ENCODE data around the gene TCL1A. TPM values are rescaled to one million over a fixed set of nuclear protein-coding genes. Genes with fewer than 3 reads are reported as not detected.
"Not testable (repeated sequence)": the region's sequence is repeated elsewhere in the genome, so short reads cannot be mapped to it uniquely, and the experiment has no call there.

The TCL1A gene
- total RNA-seq, 1 experiment from 2014 or later, result not detected

- intact Hi-C loops (cut with micrococcal nuclease; ENCODE audit: unreplicated experiment), result no loop called here
- H3K36me3 ChIP-seq (ENCODE audit: low read depth), result no peaks in the 10 kb centered on the region
These were observed 16.2 kb upstream of the TCL1A start for GRCh38 chr14:95730126-95730525.

DNA sequence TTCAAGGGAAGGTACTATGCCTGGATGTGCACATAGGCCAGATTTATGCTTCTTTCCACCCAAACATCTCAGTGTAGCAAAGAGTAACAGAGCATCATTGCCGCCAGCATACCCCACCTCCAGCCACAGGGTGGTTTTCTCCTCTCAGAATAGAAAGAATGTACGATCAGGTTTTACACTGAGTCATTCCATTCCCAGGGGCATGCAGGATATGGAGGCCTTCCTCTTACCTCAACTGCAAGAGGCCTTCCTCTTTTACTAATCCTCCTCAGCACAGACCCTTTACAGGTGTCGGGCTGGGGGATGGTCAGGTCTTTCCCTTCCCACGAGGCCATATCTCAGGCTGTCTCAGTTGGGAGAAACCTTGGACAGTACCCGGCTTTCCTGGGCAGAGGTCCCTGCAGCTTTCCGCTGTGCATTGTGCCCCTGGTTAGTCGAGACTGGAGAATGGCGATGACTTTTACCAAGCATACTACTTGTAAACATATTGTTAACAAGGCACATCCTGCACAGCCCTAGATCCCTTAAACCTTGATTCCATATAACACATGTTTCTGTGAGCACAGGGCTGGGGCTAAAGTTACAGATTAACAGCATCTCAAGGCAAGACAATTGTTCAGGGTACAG lies 15.6 kb upstream of the TCL1A start:
- BruUV-seq (replicated peaks), result not testable (repeated sequence)

More at GRCh38 chr14:95730126-95730525, 16.2 kb upstream of the TCL1A start:
- Histone ChIP-seq H3K4me2 (no peak overlapping the region), H4K20me1 (ENCODE audit: insufficient read depth) (0 out of 2 replicates have a peak, but pooled peaks cover 3% of the 10 kb centered on the region), H3K9me3 (ENCODE audit: insufficient read depth, low read depth) (no peaks in the 10 kb centered on the region), H3K27ac (no peak overlapping the region), H3K9me2 (ENCODE audit: insufficient read depth) (no peaks in the 10 kb centered on the region), H3F3A (ENCODE audit: insufficient read depth, low read depth) (no peaks in the 10 kb centered on the region), H2AFZ (no peak overlapping the region), H3K79me2 (ENCODE audit: low read depth) (no peaks in the 10 kb centered on the region), H3K4me1 (replicated peaks; ENCODE audit: insufficient read depth) (no peaks in the 10 kb centered on the region), H3K27me3 (ENCODE audit: insufficient read depth, low read depth) (peaks cover 10% of the 10 kb centered on the region; the same call in 1 of the 2 replicates), H3K4me3 (no peak overlapping the region)
- DNase-seq, result no peak
- TF ChIP-seq EZH2 (IDR thresholded peaks at IDR 0.05; ENCODE audit: low read depth) (no peak), CTCF (conservative IDR thresholded peaks at IDR 0.05) (no peak)
- POLR2A ChIA-PET (ENCODE audit: unreplicated experiment), result no interaction called here
- CTCF ChIA-PET, result no interaction called here
- BruUV-seq (replicated peaks), result no TSS peak

GRCh38 chr14:95727056-95727700 lies 13.3 kb upstream of the TCL1A start:
- Histone ChIP-seq H3K79me2 (ENCODE audit: low read depth) (no peaks in the 10 kb centered on the region), H3F3A (ENCODE audit: insufficient read depth, low read depth) (no peaks in the 10 kb centered on the region), H3K4me2 (no peak overlapping the region), H3K36me3 (ENCODE audit: low read depth) (no peaks in the 10 kb centered on the region), H3K9me3 (ENCODE audit: insufficient read depth, low read depth) (no peaks in the 10 kb centered on the region), H3K4me3 (no peak overlapping the region), H3K9me2 (ENCODE audit: insufficient read depth) (no peaks in the 10 kb centered on the region), H2AFZ (no peak overlapping the region), H4K20me1 (ENCODE audit: insufficient read depth) (0 out of 2 replicates have a peak, but pooled peaks cover 3% of the 10 kb centered on the region), H3K27me3 (ENCODE audit: insufficient read depth, low read depth) (peaks cover 10% of the 10 kb centered on the region; the same call in 1 of the 2 replicates), H3K4me1 (replicated peaks; ENCODE audit: insufficient read depth) (no peaks in the 10 kb centered on the region), H3K27ac (no peak overlapping the region)
- intact Hi-C loops (cut with micrococcal nuclease; ENCODE audit: unreplicated experiment), result no loop called here
- no peak for DNase-seq
- ChIA-PET POLR2A (ENCODE audit: unreplicated experiment) (no interaction called here), CTCF (no interaction called here)
- BruUV-seq (replicated peaks), result no TSS peak
- TF ChIP-seq CTCF (conservative IDR thresholded peaks at IDR 0.05), result no peak
- TF ChIP-seq EZH2 (IDR thresholded peaks at IDR 0.05; ENCODE audit: low read depth), result no peak

More for the DNA sequence above, 15.6 kb upstream of the TCL1A start:
- CTCF ChIA-PET; DNase-seq; intact Hi-C loops (cut with micrococcal nuclease; ENCODE audit: unreplicated experiment); H3K9me3 ChIP-seq (ENCODE audit: insufficient read depth, low read depth); H3K79me2 ChIP-seq (ENCODE audit: low read depth); H3K27me3 ChIP-seq (ENCODE audit: insufficient read depth, low read depth); H3K4me1 ChIP-seq (replicated peaks; ENCODE audit: insufficient read depth); H3K4me2 ChIP-seq; H3K9me2 ChIP-seq (ENCODE audit: insufficient read depth); H2AFZ ChIP-seq; POLR2A ChIA-PET (ENCODE audit: unreplicated experiment); H3F3A ChIP-seq (ENCODE audit: insufficient read depth, low read depth); H3K4me3 ChIP-seq; H3K27ac ChIP-seq; H4K20me1 ChIP-seq (ENCODE audit: insufficient read depth); H3K36me3 ChIP-seq (ENCODE audit: low read depth): not testable (repeated sequence)

Data from PC-9 (cell line).